GM12872 (cell line): ENCODE data around the gene CFI.

Experiments
- TF ChIP-seq, protein P1 (sequence below): IDR thresholded peaks from 3 replicates; pipeline ENCODE4 v1.5.1; 2011; ENCODE audit warnings: low read depth, mild to moderate bottlenecking, low read length, moderate library complexity; ENCODE audit not compliant: insufficient read depth

The CFI gene

DNA sequence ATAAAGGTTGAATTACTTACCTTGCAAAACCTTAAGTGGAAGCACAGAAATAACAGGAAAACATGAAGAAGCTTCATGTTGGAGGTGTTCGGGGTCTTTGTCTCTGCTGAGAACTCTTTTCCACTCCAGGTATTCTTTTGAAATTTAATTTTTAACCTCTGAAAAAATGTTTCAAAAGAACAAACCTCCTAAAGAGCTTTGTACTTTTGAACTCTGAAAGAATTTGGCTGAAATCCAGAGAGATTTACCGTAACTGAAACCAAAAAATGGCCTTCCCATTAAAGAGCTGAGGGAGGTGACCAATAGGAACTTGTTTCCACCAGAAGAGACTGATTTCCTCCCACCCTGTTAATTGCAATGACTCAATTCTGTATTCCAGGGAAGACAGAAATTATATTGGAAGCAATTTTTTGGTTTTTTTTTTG, at the start of gene CFI:
Gene CFI (minus strand): TSS at position 105 of the 425 bp plus-strand sequence. CDS start 28 bp downstream, at position 77.
- TF ChIP-seq, protein P1, sequence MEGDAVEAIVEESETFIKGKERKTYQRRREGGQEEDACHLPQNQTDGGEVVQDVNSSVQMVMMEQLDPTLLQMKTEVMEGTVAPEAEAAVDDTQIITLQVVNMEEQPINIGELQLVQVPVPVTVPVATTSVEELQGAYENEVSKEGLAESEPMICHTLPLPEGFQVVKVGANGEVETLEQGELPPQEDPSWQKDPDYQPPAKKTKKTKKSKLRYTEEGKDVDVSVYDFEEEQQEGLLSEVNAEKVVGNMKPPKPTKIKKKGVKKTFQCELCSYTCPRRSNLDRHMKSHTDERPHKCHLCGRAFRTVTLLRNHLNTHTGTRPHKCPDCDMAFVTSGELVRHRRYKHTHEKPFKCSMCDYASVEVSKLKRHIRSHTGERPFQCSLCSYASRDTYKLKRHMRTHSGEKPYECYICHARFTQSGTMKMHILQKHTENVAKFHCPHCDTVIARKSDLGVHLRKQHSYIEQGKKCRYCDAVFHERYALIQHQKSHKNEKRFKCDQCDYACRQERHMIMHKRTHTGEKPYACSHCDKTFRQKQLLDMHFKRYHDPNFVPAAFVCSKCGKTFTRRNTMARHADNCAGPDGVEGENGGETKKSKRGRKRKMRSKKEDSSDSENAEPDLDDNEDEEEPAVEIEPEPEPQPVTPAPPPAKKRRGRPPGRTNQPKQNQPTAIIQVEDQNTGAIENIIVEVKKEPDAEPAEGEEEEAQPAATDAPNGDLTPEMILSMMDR: no peak

DNA sequence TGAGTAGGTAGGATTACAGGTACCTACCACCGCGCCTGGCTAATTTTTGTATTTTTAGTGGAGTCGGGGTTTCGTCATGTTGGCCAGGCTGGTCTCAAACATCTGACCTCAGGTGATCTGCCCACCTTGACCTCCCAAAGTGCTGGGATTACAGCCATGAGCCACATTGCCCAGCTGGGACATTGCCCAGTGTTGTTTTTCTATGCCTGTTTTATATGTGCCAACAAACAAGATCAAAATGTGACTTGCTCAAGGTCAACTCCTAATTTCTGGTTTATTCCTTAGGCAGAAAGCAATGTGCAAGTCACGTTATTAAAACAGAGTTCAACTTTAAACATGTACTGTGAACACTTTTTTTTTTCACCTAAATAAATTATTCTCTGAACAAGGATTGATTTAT, 48.8 kb upstream of the CFI start:
- TF ChIP-seq, protein P1: no peak

DNA sequence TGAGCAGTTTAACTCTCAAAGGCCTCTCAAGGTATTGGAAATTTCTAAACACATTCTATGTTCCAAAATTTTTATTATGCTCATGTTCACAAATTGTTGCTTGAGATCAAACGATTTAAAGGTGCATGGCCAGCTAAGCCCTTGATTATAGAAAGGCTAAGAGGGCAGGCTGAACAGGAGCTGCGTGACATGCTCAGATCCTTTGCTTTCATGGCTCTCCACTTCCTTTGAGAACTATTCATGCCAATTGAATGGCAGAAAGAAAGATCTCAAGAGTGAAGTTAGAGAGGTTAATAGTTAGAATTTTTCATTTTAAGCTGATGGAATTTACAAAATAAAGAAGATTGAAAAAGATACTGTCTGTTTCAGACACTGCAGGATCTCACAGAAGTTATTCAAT, 46.7 kb upstream of the CFI start:
- TF ChIP-seq, protein P1: no peak

DNA sequence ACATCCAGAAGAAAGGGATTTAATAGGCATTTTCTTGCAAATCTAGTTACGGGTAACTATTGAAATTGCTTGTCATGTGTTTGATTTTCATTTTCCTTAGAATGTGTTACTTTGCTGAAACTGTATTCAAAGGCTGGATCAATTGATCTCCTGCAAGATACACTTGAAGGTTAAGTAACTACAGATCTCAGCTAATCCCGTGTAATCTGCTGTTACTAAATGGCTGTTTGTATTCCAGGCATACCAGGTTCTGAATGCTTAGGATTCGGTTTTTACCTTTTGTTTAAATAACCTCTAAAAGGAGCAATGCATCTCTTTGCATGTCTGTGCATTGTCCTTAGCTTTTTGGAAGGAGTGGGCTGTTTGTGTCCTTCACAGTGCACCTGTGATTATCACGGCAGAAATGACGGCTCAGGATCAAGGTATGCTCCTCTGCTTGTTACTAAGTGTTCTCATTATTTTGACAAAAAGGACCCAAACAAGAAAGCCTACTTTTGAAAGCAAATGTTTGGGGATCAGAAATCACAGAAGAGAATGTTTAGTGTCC, 46.2 kb upstream of the CFI start, which contains the start of gene LRIT3:
Gene LRIT3 (plus strand): TSS at position 212 of the 547 bp plus-strand sequence. CDS start 95 bp downstream, at position 307.
- TF ChIP-seq, protein P1: no peak

DNA sequence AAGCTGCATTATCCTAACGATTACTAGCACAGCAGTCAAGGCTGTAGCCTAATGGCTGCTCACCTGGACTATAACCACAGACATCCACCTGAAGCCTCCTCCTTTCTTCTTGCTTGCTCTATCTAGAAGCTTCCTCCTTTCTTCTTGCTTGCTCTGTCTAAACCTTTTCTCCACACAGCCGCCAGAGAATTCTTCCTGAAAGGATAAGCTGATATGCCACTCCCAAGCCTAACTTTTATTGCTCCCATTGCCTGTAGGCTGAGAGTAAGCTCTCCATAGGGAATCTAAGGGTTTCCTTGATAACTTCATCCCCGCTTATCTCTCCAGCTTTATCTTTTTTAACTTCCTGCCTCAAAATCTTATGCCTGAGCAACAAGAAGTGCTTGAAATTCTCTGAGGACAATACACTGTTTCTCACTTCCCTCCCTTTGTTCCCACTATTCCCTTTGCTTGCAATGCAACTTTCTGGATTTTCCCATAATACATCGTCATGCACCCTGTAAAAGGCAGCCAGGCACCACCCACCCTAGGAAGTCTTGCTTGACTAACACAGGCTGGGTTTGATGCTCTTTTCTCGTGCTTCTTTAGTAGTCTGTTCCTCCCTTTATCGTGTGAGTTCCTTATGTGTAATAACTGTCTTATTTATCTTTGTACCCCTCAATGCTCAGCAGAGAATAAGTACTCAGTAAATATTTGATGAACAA, 44.7 kb upstream of the CFI start:
- TF ChIP-seq, protein P1: no peak

DNA sequence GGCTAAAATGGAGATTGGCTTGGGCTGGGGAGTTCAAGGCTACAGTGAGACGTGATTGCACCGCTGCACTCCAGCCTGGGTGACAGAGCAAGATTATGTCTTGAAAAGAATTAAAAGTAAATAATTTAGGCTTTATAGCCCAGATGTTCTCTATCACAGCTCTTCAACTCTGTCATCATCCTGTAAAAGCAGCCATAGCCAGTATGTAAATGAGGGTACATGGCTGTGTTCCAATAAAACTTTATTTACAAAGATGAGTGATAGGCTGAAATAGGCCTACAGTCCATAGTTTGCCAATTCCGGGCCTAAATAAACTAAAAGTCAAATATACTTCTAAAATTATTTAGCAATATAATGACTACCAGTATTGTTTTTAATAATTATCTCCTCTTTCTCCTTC, 35.2 kb upstream of the CFI start:
- TF ChIP-seq, protein P1: no peak

DNA sequence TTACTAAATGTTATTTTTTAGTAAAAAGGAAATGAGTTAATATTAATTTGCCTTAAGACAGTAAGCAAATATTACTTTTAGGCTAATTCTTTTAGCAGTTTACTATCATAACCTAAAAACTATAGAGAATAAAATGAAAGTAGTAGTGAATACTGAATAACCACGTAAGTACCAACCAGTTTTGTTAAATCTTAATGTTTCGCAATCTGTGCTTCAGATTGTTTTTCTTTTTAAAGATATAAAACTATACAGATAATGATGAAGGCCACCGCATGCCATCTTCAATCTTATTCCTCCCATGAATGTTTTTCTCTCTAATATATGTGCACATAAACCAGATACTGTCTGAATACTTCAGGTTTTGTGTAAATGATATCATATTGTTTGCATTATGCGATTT, 32.0 kb upstream of the CFI start:
- TF ChIP-seq, protein P1: no peak
